Upper lobe of left lung (tissue), 6 donors: ENCODE results near the gene SSTR3. TPM values are rescaled to one million over a fixed set of nuclear protein-coding genes. Genes with fewer than 3 reads are reported as not detected.
A peak's percentile ranks its signal among the peaks of the same experiment; 100 is the strongest.

Experiments used
- ATAC-seq, 2 donors: fragments of 200-7000 bp; cut with Tn5 transposase; one replicate each; pipeline ENCODE4 v1.9.1; 2022; ENCODE audit warnings: mild to moderate bottlenecking in 2 of 2, moderate library complexity in 2 of 2; ENCODE audit not compliant: low FRiP score in 2 of 2
- DNase-seq, 2 donors: peaks; one replicate each; pipeline ENCODE4 v3.0.0-alpha.2; 2019 to 2020
- H3K27ac ChIP-seq, 4 donors: fragments of 200-600 bp; sonication (generic); one replicate each; pipeline ENCODE4 v1.5.1; 2016 to 2019
- H3K27me3 ChIP-seq, 4 donors: fragments of 200-600 bp; sonication (generic); one replicate each; pipeline ENCODE4 v1.5.1; 2017 to 2019
- H3K36me3 ChIP-seq, 4 donors: fragments of 200-600 bp; sonication (generic); one replicate each; pipeline ENCODE4 v1.5.1; 2016 to 2019
- H3K4me1 ChIP-seq, 4 donors: fragments of 200-600 bp; sonication (generic); one replicate each; pipeline ENCODE4 v1.5.1; 2018 to 2019
- H3K4me3 ChIP-seq, 4 donors: fragments of 200-600 bp; sonication (generic); one replicate each; pipeline ENCODE4 v1.5.1; 2017 to 2019; ENCODE audit warnings: mild to moderate bottlenecking in 2 of 4, moderate library complexity in 1 of 4
- H3K9me3 ChIP-seq, 4 donors: fragments of 200-600 bp; sonication (generic); one replicate each; pipeline ENCODE4 v1.5.1; 2018 to 2019
- CTCF ChIP-seq, 6 experiments: fragments of 450-650 bp in 4 of 6; fragments of 200-600 bp in 2 of 6; sonication (generic) in 2 of 6; IDR thresholded peaks; one replicate each; pipeline ENCODE4 v1.5.1; 2016 to 2019; ENCODE audit warnings: antibody characterized with exemption in 6 of 6
- EP300 ChIP-seq, 4 donors: sonication (generic); formaldehyde crosslinking; IDR thresholded peaks; one replicate each; pipeline ENCODE4 v1.5.1; 2017; ENCODE audit warnings: antibody characterized with exemption in 4 of 4, control low read depth in 2 of 4
- POLR2A ChIP-seq, 4 donors: fragments of 450-650 bp; IDR thresholded peaks; one replicate each; pipeline ENCODE4 v1.5.1; 2016 to 2017; ENCODE audit warnings: antibody characterized with exemption in 4 of 4, mild to moderate bottlenecking in 2 of 4
- POLR2AphosphoS5 ChIP-seq, 2 donors: sonication (generic); formaldehyde crosslinking; IDR thresholded peaks; one replicate each; pipeline ENCODE4 v1.5.1; 2017; ENCODE audit warnings: antibody characterized with exemption in 2 of 2
- WGBS, 2 donors: methylation state at CpG; one replicate each; pipeline ENCODE4 v1.1.5; 2017 to 2018; 5-methylcytosine and 5-hydroxymethylcytosine counted together
- total RNA-seq, 6 donors: library from RNA; depleted of rRNA in 4 of 6; stranded (reverse); fragments of >200 nt in 4 of 6; gene quantifications; one replicate each; pipeline versions ENCODE4 v1.1.0 to v1.2.1, GENCODE V29; 2016 to 2021
- donor health status: DM: no; HTN: no; CAD: no; lungs with moderate emphysema.
- donor health status: DM: no; HTN: yes; CAD: no; lungs with severe emphysema.

Gene SSTR3
- total RNA-seq, 6 donors from 2014 or later, result 0.06 to 0.13 TPM; not detected in 4

DNA sequence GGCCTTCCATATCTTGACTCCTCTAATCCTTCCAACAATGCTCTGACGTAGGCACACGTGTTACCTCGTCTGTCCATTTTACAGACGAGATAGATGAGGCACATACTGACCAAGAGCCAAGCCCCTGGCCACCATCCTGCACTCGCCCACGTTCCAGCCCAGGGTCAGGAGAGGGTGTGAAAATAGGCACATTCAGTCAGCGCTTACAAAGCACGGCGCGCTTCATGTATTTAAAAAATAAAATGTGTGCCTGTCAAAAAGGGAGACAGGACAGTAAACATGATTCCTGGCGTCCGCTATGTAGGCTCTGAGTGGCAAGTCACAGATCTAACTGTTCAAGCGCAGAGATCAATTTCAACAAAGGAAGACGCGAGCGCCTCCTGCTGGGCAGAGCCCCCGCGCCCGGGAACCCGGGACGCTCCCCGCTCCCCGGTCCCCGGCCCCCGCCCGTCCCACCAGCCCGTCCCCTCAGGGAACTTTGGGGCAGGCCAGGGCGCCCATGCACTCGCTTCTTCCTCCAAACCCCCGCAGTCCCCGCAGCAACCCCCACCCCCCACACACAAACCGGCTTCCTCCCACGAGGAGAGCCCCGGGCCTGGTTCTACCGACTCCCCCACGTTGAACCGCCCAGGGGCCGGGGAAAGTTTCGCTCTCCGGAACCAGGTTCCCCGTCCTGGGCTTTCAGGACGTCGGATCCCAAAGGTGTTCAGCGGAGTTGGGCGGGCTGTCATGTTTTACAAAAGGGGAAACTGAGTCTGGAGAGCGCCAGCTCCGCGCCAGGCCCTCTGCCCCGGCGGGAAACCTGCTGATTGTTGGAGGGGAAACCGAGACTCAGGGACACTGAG lies 13.8 kb downstream of the SSTR3 start:
- WGBS, 2 donors, result 2 to 4% methylated on average over 28 to 35 of the region's 51 CpGs
- Histone ChIP-seq H3K27ac (peak overlapping the region; percentile 87 to 98 (median 95)), H3K36me3 (no peaks in the 10 kb centered on the region), H3K27me3 (no peaks in the 10 kb centered on the region), H3K4me3 (peak overlapping the region; percentile 56 to 71 (median 66)), H3K4me1 (peaks cover 32 to 43% (median 36%) of the 10 kb centered on the region in 4 donors), H3K9me3 (no peaks in the 10 kb centered on the region)
- DNase-seq, result peak; percentile 88 to 98
- peak; percentile 84 to 85 for ATAC-seq
- TF ChIP-seq CTCF (IDR thresholded peaks at IDR 0.05), result peak; percentile 50 to 98 (median 70)
- TF ChIP-seq POLR2AphosphoS5 (IDR thresholded peaks at IDR 0.05), result no peak
- TF ChIP-seq POLR2A (IDR thresholded peaks at IDR 0.05), result no peak
- TF ChIP-seq EP300 (IDR thresholded peaks at IDR 0.05), result no peak

DNA sequence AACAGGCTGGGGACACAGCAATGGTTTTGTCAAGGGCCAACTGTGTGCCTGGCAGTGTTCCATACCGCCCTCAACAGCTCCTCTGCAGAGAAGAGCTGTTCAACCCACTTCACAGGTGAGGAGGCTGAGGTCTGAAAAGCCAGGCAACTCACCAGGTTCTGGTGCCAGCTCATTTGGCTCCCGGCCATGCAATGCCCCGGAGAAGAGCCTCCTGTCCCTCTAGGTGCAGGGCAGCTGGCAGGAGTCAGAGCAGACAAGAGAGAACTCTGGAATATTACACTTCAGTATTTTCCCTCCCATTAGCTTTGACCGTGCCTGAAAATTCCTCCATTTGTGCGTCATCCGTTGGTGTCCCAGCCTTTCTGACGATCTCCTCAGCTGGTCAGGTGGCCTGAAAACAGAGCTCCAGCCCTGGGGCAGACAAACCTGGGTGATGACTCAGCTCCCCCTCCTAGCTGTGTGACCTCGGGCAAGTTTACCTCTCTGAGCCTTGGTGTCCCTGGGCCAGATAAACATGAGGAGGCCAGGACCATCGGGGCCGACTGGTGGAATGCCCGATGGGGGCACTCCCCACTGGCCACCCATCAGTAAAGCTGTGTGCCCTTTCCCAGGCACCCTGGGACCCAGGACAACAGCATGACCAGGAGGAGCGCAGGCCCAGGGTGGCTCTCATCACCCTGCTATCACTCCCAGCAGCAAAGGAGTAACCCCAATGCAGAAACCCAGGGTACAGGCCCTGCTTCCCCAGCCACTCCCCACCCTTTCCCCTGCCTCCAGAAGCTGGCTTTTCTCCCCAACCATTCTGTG lies 14.6 kb downstream of the SSTR3 start:
- H3K9me3 ChIP-seq, result no peaks in the 10 kb centered on the region
- peak overlapping the region; percentile 87 to 98 (median 95) for H3K27ac ChIP-seq

DNA sequence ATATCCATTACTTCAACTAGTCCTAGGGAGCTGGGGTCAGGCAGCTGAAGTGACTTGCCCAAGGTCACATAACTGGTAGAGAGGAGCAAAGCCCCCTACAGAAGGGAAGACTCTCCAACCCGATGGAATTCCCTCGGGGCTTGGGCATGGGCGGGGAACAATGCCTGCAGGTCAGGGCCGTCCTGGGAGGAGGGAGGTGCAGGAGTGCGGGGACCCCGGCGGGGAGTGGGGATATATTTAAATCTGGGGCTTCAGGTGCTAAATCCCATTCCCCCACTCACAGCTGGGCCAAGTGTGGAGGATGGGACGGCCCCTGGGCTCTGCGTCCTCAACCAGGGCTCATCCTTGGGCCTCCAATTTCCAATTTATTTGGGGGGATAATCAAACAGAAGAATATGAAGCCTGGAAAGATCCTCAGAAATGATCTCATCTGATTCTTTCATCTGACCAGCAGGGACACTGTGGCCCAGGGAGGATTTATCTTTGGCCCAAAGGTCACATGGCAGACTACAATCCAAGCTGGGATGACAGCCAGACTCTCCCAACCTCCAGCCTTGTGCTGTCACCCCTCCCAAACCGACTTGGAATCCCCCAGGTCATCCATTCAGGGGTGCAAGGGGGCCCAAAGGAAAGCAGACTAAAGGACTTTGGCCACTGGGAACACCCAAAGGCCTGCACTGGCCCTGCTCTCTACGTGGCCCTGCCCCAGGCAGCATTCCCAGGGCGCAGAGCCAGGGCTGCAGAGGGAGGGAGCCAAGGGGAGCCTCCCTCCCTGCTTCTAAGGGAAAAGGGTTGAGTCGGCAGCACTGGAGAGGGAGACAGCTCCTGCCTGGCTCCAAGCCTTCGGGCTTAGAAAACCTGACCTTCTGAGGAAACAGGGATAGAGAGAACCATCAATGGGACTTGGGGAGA lies 15.5 kb downstream of the SSTR3 start:
- TF ChIP-seq CTCF (IDR thresholded peaks at IDR 0.05) (peak in 2 of 6 experiments; percentile 12 to 34), POLR2A (IDR thresholded peaks at IDR 0.05) (no peak), EP300 (IDR thresholded peaks at IDR 0.05) (peak in 1 of 4 donors; percentile 29)
- Histone ChIP-seq H3K27me3 (no peaks in the 10 kb centered on the region), H3K36me3 (no peaks in the 10 kb centered on the region), H3K4me1 (peaks cover 32 to 43% (median 37%) of the 10 kb centered on the region in 4 donors), H3K9me3 (no peaks in the 10 kb centered on the region), H3K4me3 (no peak overlapping the region), H3K27ac (peak overlapping the region; percentile 87 to 98 (median 95))
- WGBS, 2 donors, result 60 to 65% methylated on average over 11 to 14 of the region's 14 CpGs
- peak; percentile 79 to 92 for DNase-seq
- ATAC-seq, result peak; percentile 64 to 69

More for the DNA sequence above, 14.6 kb downstream of the SSTR3 start:
- H3K4me1 ChIP-seq, result peaks cover 32 to 43% (median 37%) of the 10 kb centered on the region in 4 donors
- no peaks in the 10 kb centered on the region for H3K27me3 ChIP-seq
- TF ChIP-seq EP300 (IDR thresholded peaks at IDR 0.05) (no peak), CTCF (IDR thresholded peaks at IDR 0.05) (no peak), POLR2AphosphoS5 (IDR thresholded peaks at IDR 0.05) (no peak), POLR2A (IDR thresholded peaks at IDR 0.05) (no peak)
- ATAC-seq, result peak; percentile 4 to 39
- H3K4me3 ChIP-seq, result peak overlapping the region in 1 of 4 donors; percentile 71
- peak in 1 of 2 donors; percentile 69 for DNase-seq
- WGBS, 2 donors, result 38 to 57% methylated on average over 8 to 10 of the region's 12 CpGs
- no peaks in the 10 kb centered on the region for H3K36me3 ChIP-seq

DNA sequence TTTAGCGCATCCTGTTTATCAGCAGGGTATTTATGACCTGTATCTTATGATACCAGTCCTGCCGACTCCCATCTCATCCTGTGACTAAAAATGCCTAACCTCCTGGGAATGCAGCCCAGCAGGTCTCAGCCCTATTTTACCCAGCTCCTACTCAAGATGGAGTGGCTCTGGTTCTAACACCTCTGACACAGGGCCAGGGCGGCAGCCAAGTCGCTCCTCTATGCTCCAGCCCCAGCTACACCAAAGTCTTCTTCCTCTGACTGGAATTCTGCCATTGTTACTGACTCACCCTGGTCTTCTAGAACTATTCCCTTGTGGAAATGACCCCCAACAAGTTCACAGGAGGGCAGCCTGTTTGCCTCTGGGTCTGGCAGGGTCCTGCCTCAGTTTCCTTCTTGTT lies 16.4 kb downstream of the SSTR3 start:
- H3K4me3 ChIP-seq, result no peak overlapping the region
- H3K36me3 ChIP-seq, result no peaks in the 10 kb centered on the region
- no peaks in the 10 kb centered on the region for H3K27me3 ChIP-seq
- H3K9me3 ChIP-seq, result no peaks in the 10 kb centered on the region
- peak overlapping the region; percentile 54 to 98 (median 95) for H3K27ac ChIP-seq
- H3K4me1 ChIP-seq, result peaks cover 32 to 43% (median 37%) of the 10 kb centered on the region in 4 donors
- DNase-seq (no peak), ATAC-seq (no peak)
- WGBS, 2 donors, result 60 to 81% methylated on average over 4 of the region's 4 CpGs
- TF ChIP-seq CTCF (IDR thresholded peaks at IDR 0.05), result no peak
- no peak for TF ChIP-seq EP300 (IDR thresholded peaks at IDR 0.05)
- no peak for TF ChIP-seq POLR2AphosphoS5 (IDR thresholded peaks at IDR 0.05)
